HEK293 (cell line): Measurements from ENCODE around the gene PRRT1.

ENCODE experiments used
- ZBTB7A ChIP-seq: fragments of 450-650 bp; formaldehyde crosslinking; IDR thresholded peaks from 2 replicates; pipeline ENCODE4 v1.5.1; 2016; ENCODE audit warnings: low read depth, missing biosample characterization, missing genetic modification characterization
- ZEB2 ChIP-seq: fragments of 450-650 bp; formaldehyde crosslinking; IDR thresholded peaks from 2 replicates; pipeline ENCODE4 v1.5.1; 2016; ENCODE audit warnings: missing biosample characterization, missing genetic modification characterization
- ZFP69B ChIP-seq: fragments of 450-650 bp; formaldehyde crosslinking; IDR thresholded peaks from 2 replicates; pipeline ENCODE4 v1.5.1; 2016; ENCODE audit warnings: missing biosample characterization, missing genetic modification characterization
- ZNF239 ChIP-seq: fragments of 450-650 bp; formaldehyde crosslinking; IDR thresholded peaks from 2 replicates; pipeline ENCODE4 v1.5.1; 2016; ENCODE audit warnings: missing biosample characterization, missing genetic modification characterization
- ZNF324 ChIP-seq: fragments of 450-650 bp; formaldehyde crosslinking; IDR thresholded peaks from 2 replicates; pipeline ENCODE4 v1.5.1; 2016; ENCODE audit warnings: missing biosample characterization, missing genetic modification characterization
- ZNF416 ChIP-seq: fragments of 450-650 bp; formaldehyde crosslinking; IDR thresholded peaks from 2 replicates; pipeline ENCODE4 v1.5.1; 2016; ENCODE audit warnings: missing biosample characterization, missing genetic modification characterization
- ZNF521 ChIP-seq: fragments of 450-650 bp; formaldehyde crosslinking; IDR thresholded peaks from 2 replicates; pipeline ENCODE4 v1.5.1; 2017; ENCODE audit warnings: missing biosample characterization, mild to moderate bottlenecking, missing genetic modification characterization
- ZNF701 ChIP-seq: fragments of 450-650 bp; formaldehyde crosslinking; IDR thresholded peaks from 2 replicates; pipeline ENCODE4 v1.5.1; 2016; ENCODE audit warnings: missing biosample characterization, missing genetic modification characterization
- TF ChIP-seq, protein P1 (sequence below): fragments of 450-650 bp; formaldehyde crosslinking; IDR thresholded peaks from 2 replicates; pipeline ENCODE4 v1.5.1; 2016; ENCODE audit warnings: missing biosample characterization, missing genetic modification characterization

DNA sequence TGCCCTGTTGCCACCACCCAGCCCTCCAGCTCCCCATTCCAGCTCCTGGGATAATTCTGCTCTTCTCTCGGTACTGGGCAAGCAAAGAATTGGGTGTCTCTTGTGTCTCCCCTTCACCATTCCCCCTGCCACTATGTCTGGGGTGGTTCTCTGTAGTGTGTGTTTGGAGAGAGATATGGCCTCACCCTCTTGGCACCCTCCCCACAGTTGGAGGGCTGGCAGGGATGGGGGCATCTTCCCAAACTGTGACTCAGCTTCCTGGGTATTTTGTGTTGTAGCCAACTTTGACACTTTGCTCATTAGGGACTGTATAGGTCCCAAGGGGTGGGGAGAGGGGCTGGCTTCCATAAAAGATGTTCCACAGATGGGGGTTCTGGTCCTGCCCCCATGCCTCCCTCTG lies 44.3 kb downstream of the PRRT1 start:
- no peak for TF ChIP-seq ZFP69B (tag by site-specific recombination)
- TF ChIP-seq, protein P1, sequence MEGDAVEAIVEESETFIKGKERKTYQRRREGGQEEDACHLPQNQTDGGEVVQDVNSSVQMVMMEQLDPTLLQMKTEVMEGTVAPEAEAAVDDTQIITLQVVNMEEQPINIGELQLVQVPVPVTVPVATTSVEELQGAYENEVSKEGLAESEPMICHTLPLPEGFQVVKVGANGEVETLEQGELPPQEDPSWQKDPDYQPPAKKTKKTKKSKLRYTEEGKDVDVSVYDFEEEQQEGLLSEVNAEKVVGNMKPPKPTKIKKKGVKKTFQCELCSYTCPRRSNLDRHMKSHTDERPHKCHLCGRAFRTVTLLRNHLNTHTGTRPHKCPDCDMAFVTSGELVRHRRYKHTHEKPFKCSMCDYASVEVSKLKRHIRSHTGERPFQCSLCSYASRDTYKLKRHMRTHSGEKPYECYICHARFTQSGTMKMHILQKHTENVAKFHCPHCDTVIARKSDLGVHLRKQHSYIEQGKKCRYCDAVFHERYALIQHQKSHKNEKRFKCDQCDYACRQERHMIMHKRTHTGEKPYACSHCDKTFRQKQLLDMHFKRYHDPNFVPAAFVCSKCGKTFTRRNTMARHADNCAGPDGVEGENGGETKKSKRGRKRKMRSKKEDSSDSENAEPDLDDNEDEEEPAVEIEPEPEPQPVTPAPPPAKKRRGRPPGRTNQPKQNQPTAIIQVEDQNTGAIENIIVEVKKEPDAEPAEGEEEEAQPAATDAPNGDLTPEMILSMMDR = no peak
- TF ChIP-seq ZEB2 (tag by site-specific recombination) = no peak
- TF ChIP-seq ZNF701 (tag by site-specific recombination) = no peak
- no peak for TF ChIP-seq ZNF239
- TF ChIP-seq ZNF521 = no peak
- no peak for TF ChIP-seq ZBTB7A (tag by site-specific recombination)
- TF ChIP-seq ZNF324 = no peak
- no peak for TF ChIP-seq ZNF416 (tag by site-specific recombination)
